Measurements from ENCODE around the gene MEGF9.

The MEGF9 gene

GRCh38 chr9:120705174-120705573, 9.1 kb downstream of the MEGF9 start:
- DNase-seq (ENCODE audit: low spot score) = no peak

- no peak for DNase-seq (ENCODE audit: low spot score)
Measured at GRCh38 chr9:120702075-120702474, 12.2 kb downstream of the MEGF9 start.

- DNase-seq (ENCODE audit: low spot score) = no peak
Measured at GRCh38 chr9:120701248-120701647, 13.0 kb downstream of the MEGF9 start.

DNA sequence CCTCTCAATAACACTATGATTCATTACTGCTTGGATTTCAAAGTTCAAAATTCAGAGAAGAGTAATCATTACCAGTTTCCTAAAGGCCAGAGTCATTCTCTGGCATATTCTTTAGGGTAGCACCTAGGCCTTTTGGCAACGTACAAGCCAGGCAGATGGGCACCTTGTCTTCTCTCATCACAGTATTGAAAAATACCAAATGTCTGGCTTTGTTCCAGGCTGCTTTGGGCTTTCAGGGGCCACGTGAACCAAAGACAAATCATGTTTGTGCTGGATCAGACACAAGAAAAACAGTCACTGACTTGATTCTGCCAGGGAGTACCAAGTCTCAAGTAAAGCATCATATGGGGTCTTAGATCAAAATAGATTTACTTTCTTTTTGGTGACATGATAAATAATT, 15.5 kb downstream of the MEGF9 start:
- no peak for DNase-seq (ENCODE audit: low spot score)

- DNase-seq (ENCODE audit: low spot score) = no peak
Measured at GRCh38 chr9:120697448-120697847, 16.8 kb downstream of the MEGF9 start.

GRCh38 chr9:120696551-120697230, 17.6 kb downstream of the MEGF9 start:
- no peak for DNase-seq (ENCODE audit: low spot score)

DNA sequence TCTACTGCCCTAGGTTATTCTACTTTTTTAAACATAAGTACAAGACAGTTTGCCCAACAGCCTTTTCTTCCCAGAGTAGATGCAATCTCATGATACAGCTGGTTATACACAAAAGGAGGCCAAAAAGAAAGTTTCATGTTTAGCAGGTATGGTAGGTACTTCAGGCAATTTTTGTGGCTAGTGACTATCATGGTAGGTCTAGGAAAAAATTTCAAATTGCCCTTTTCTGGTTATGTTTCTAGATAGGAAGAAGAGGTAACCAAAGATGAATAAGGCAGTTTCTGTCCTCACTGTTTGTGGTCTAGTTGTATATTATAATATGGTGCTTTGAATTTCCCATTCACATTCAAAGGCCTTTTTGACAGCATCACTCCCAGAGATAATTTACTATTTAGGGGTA, 19.7 kb downstream of the MEGF9 start:
- DNase-seq (ENCODE audit: low spot score) = no peak

GRCh38 chr9:120693700-120694008, 20.6 kb downstream of the MEGF9 start:
- peak; percentile 31 for DNase-seq (ENCODE audit: low spot score)

GRCh38 chr9:120692901-120693699, 21.2 kb downstream of the MEGF9 start:
- DNase-seq (ENCODE audit: low spot score) = no peak

GRCh38 chr9:120690372-120690771, 23.9 kb downstream of the MEGF9 start:
- no peak for DNase-seq (ENCODE audit: low spot score)

GRCh38 chr9:120689860-120690259, 24.4 kb downstream of the MEGF9 start:
- no peak for DNase-seq (ENCODE audit: low spot score)

- no peak for DNase-seq (ENCODE audit: low spot score)
Measured at GRCh38 chr9:120688758-120689157, 25.5 kb downstream of the MEGF9 start.

- DNase-seq (ENCODE audit: low spot score) = no peak
Measured at GRCh38 chr9:120683150-120683549, 31.1 kb downstream of the MEGF9 start.

GRCh38 chr9:120681121-120681520, 33.1 kb downstream of the MEGF9 start:
- no peak for DNase-seq (ENCODE audit: low spot score)

DNA sequence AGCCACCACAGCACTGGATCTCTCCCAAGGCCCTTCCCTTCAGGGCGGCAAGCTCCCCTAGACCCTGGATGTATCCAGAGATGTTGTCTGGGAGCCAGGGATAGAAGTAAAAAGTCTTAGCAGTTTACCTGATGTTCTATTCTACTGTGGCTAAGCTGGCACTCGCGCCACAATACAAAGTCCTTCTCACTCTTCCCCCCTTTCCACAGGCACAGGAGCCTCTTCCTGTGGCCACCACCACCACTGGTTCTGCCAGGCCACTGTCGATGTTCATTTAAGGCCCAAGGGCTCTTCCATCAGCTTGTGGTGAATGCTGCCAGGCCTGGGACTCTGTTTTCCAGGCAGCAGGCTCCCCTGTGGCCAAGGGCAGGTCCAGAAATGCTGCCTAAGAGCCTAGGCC, 33.7 kb downstream of the MEGF9 start:
- no peak for DNase-seq (ENCODE audit: low spot score)

DNA sequence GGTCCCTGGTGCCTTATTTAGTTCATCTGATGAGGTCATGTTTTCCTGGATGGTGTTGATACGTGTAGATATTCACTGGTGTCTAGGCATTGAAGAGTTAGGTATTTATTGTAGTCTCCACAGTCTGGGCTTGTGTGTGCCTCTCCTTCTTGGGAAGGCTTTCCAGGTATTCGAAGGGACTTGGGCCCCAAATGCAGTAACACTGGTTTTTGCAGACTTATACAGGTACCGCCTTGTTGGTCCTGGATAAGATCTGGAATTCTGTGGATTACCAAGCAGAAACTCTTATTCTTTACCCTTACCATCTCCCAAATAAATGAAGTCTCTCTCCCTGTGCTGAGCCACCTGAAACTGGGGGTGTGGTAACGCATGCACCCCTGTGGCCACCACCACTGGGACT, 34.1 kb downstream of the MEGF9 start:
- DNase-seq (ENCODE audit: low spot score) = no peak

DNA sequence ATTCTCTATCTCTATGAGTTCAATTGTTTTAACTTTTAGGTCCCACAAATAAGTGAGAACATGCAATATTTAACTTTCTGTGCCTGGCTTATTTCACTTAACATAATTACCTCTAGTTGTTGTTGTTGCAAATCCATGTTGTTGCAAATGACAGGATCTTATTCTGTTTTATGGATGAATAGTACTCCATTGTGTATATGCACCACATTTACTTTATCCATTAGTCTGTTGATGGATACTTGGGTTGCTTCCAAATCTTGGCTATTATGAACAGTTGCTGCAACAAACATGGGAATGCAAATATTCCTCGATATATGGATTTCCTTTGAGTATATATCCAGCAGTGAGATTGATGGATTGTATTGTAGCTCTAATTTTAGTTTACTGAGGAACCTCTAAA, 36.3 kb downstream of the MEGF9 start:
- no peak for DNase-seq (ENCODE audit: low spot score)

DNA sequence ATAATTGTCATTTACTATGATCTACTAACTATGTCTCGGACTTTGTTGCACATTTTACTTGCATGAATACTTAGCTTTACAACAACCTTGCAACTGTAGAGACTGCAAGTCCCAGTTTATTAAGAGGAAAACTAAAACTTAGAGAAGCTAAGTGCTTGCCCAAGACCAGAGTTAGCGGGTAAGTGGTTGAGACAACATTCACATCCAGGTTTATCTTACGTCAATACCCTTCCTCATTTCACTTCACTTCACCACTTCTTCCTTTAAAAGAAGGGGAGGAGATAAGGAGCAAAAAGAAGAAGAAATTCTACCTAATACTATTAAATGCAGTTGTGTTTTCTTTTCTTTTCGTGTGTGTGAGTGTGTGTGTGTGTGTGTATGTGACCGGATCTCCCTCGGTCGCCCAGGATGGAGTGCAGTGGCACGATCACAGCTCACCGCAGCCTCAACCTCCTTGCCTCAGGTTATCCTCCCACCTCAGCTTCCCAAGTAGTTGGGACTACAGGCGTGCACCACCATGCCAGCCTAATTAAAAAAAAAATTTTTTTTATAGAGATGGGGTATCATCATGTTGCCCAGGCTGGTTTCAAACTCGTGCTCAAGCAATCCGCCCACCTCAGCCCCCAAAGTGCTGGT, 37.4 kb downstream of the MEGF9 start:
- DNase-seq (ENCODE audit: low spot score) = no peak

GRCh38 chr9:120668399-120668798, 45.9 kb downstream of the MEGF9 start:
- no peak for DNase-seq (ENCODE audit: low spot score)

- DNase-seq (ENCODE audit: low spot score) = no peak
Measured at GRCh38 chr9:120663950-120664349, 50.3 kb downstream of the MEGF9 start.

- DNase-seq (ENCODE audit: low spot score) = no peak
Measured at GRCh38 chr9:120663380-120663779, 50.9 kb downstream of the MEGF9 start.

- no peak for DNase-seq (ENCODE audit: low spot score)
Measured at GRCh38 chr9:120662513-120662912, 51.8 kb downstream of the MEGF9 start.

DNA sequence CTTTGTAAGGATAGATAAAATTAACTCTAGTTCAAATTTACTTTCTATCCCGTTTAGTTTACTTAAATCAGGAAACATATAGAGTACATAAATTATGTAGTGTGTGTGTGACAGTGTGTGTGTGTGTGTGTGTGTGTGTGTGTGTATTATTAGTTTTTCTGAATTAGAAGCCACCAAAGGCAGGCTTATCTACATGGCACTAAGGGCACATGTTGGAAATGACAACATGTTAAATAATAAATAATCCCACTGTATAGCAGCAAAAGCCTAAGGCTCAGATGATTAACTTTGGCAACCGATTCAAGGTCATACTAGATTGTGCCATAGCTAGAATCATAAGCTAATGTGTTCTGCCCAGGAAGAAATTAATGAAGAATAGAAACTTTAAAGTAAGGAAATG, 54.6 kb downstream of the MEGF9 start:
- no peak for DNase-seq (ENCODE audit: low spot score)

All from SW480 (cell line).